ENCODE data around the gene NAGS.
"Not testable (repeated sequence)": the region's sequence is repeated elsewhere in the genome, so short reads cannot be mapped to it uniquely, and the experiment has no call there.

NAGS gene

DNA sequence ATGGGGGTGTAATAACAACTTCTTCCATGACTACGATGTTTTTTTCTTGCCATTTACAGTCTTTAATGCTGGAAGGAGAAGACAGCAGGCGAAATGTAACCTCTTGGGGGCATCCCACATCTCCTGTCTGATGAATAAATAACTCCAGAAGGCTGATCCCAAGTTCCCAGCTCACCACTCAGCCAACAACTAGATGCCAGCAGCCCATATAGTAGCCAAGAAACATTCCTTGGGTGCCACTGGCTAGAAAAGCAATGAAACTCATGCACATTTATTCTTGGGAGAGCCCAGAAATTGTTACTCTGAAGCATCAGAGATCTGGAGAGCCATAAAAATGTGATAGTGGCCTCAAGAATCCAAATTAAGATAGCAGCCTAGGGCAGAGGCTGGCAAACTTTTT, 33.0 kb downstream of the NAGS start:
- no peak for DNase-seq (ENCODE audit: low read depth)
- TF ChIP-seq, protein P1, sequence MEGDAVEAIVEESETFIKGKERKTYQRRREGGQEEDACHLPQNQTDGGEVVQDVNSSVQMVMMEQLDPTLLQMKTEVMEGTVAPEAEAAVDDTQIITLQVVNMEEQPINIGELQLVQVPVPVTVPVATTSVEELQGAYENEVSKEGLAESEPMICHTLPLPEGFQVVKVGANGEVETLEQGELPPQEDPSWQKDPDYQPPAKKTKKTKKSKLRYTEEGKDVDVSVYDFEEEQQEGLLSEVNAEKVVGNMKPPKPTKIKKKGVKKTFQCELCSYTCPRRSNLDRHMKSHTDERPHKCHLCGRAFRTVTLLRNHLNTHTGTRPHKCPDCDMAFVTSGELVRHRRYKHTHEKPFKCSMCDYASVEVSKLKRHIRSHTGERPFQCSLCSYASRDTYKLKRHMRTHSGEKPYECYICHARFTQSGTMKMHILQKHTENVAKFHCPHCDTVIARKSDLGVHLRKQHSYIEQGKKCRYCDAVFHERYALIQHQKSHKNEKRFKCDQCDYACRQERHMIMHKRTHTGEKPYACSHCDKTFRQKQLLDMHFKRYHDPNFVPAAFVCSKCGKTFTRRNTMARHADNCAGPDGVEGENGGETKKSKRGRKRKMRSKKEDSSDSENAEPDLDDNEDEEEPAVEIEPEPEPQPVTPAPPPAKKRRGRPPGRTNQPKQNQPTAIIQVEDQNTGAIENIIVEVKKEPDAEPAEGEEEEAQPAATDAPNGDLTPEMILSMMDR (IDR thresholded peaks at IDR 0.05; ENCODE audit: low read depth, low read length, missing control alignments): no peak

DNA sequence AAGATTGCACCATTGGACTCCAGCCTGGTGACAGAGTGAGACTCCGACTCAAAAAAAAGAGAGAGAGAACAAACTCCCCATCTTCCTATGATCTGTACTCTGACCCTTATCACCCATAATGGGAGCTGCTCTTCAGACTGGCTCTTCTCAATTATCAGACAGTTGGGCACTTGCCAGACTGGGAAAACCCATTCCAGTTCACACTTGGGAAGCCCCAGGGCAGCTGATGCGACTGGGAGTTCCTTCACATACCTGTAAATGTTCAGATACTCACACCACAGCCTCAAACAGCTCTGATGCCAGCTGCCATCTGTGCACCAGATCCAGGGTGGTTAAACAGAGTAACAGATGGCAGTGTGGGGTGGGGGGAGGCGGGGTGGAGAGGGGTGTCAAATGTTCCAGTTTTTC, 34.2 kb downstream of the NAGS start:
- H3K4me3 ChIP-seq (ENCODE audit: low read depth, low read length): no peak overlapping the region
- DNase-seq (ENCODE audit: low read depth): no peak
- TF ChIP-seq, protein P1 (IDR thresholded peaks at IDR 0.05; ENCODE audit: low read depth, low read length, missing control alignments): no peak

More for the DNA sequence above, 33.0 kb downstream of the NAGS start:
- no peak overlapping the region for H3K4me3 ChIP-seq (ENCODE audit: low read depth, low read length)

- DNase-seq (ENCODE audit: low read depth): no peak
- TF ChIP-seq, protein P1 (IDR thresholded peaks at IDR 0.05; ENCODE audit: low read depth, low read length, missing control alignments): no peak
- no peak overlapping the region for H3K4me3 ChIP-seq (ENCODE audit: low read depth, low read length)
These were observed 35.6 kb downstream of the NAGS start for GRCh38 chr17:44039829-44040635.

GRCh38 chr17:44043272-44043696, 38.9 kb downstream of the NAGS start:
- DNase-seq (ENCODE audit: low read depth): no peak
- TF ChIP-seq, protein P1 (IDR thresholded peaks at IDR 0.05; ENCODE audit: low read depth, low read length, missing control alignments): no peak
- H3K4me3 ChIP-seq (ENCODE audit: low read depth, low read length): no peak overlapping the region

DNA sequence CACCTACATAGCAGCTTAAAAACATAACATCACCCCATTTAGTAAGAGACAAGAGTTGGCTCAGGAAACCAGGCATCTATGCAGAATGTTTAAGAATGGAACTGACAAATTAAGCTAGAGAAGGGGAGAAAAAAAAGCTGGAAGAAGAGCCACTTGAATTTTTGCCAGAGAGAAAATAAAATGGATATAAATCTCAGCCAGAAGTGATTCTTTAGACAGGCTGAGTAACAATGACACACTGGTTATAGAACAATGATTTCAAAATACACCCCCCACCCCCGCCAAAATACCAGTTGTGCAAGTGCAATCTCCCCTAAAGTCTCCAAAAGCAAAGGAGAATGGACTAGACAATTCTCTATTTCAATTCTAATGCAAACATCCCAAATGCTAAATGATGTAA, 39.6 kb downstream of the NAGS start:
- DNase-seq (ENCODE audit: low read depth): no peak
- TF ChIP-seq, protein P1 (IDR thresholded peaks at IDR 0.05; ENCODE audit: low read depth, low read length, missing control alignments): no peak
- no peak overlapping the region for H3K4me3 ChIP-seq (ENCODE audit: low read depth, low read length)

DNA sequence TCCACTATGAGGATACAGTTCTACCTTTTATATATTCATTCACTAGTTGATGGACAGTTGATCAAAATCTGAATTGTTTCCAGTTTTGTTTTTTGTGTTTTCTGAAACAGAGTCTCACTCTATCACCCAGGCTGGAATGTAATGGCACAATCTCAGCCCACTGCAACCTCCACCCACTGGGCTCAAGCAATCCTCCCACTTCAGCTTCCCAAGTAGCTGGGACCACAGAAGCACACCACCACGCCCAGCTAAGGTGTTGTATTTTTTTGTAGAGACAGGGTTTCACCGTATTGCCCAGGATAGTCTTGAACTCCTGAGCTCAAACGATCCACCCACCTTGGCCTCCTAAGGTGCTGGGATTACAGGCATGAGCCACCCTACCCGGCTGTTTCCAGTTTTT, 41.1 kb downstream of the NAGS start:
- TF ChIP-seq, protein P1 (IDR thresholded peaks at IDR 0.05; ENCODE audit: low read depth, low read length, missing control alignments): no peak
- DNase-seq (ENCODE audit: low read depth): no peak
- no peak overlapping the region for H3K4me3 ChIP-seq (ENCODE audit: low read depth, low read length)

- DNase-seq (ENCODE audit: low read depth): not testable (repeated sequence)
These were observed 42.5 kb downstream of the NAGS start for GRCh38 chr17:44046893-44047292.

More at GRCh38 chr17:44046893-44047292, 42.5 kb downstream of the NAGS start:
- not testable (repeated sequence) for H3K4me3 ChIP-seq (ENCODE audit: low read depth, low read length)
